Omental fat pad (tissue), 4 donors: ENCODE measurements around the gene TNXB. TPM values are rescaled to one million over a fixed set of nuclear protein-coding genes. Genes with fewer than 3 reads are reported as not detected.

Experiments used
- ATAC-seq: fragments of 150-250 bp; one replicate; pipeline ENCODE4 v1.9.1; 2016; ENCODE audit warnings: mild to moderate bottlenecking, moderate library complexity; ENCODE audit not compliant: low FRiP score
- DNase-seq: peaks from one replicate; pipeline ENCODE4 v3.0.0-alpha.2; 2019; ENCODE audit warnings: low spot score
- total RNA-seq, 4 donors: library from RNA; depleted of rRNA; stranded (reverse); fragments of >200 nt; gene quantifications; one replicate each; pipeline ENCODE4 v1.1.0, GENCODE V29; 2016
- TF ChIP-seq, protein P1 (sequence below), 3 donors: fragments of 450-650 bp; IDR thresholded peaks; one replicate each; pipeline ENCODE4 v1.5.1; 2016 to 2017; ENCODE audit warnings: antibody characterized with exemption in 3 of 3, mild to moderate bottlenecking in 3 of 3, moderate library complexity in 2 of 3

TNXB gene
- total RNA-seq, 4 donors from 2014 or later = 129 to 311 (median 137) TPM

DNA sequence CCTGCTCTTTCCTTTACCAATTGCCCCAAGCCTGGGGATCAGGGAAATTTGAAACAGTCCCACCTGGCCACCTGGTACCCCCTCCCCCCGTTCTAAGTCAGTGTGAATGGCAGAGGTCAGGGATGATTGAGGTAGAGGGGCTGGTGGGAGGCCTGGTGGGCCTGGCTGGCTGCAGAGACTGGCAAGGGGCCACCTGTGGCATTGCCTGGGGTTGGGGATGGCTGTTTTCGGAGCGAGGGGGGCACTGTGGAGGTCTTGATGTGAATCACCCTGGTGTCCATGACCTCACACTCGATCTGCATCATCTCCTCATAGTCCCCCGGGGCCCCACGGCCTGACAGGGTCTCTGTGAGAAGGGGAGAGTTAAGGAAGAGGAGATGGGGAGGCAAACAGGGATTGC is 6.5 kb upstream of the TNXB start:
- no peak for DNase-seq
- no peak for ATAC-seq

DNA sequence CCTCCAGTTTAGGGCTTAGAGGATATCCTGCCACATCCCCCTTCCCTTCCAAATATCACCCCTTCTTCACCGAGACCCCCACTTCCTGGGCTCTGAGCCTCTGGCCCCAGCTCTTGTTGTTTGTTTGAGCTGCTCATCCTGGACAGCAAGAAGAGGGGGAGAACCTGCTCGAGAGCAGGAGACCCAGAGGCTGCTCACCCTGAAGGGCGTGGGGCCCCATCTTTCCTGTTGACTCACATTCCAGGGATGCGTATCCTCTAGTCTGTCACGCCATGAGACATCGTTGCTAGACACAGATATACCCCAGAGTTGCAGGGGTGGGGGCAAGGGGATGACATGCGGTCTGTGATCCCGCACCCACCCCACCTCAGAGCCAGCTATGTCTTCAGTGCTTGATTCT is 5.7 kb upstream of the TNXB start:
- no peak for ATAC-seq
- TF ChIP-seq, protein P1, sequence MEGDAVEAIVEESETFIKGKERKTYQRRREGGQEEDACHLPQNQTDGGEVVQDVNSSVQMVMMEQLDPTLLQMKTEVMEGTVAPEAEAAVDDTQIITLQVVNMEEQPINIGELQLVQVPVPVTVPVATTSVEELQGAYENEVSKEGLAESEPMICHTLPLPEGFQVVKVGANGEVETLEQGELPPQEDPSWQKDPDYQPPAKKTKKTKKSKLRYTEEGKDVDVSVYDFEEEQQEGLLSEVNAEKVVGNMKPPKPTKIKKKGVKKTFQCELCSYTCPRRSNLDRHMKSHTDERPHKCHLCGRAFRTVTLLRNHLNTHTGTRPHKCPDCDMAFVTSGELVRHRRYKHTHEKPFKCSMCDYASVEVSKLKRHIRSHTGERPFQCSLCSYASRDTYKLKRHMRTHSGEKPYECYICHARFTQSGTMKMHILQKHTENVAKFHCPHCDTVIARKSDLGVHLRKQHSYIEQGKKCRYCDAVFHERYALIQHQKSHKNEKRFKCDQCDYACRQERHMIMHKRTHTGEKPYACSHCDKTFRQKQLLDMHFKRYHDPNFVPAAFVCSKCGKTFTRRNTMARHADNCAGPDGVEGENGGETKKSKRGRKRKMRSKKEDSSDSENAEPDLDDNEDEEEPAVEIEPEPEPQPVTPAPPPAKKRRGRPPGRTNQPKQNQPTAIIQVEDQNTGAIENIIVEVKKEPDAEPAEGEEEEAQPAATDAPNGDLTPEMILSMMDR (IDR thresholded peaks at IDR 0.05) = no peak
- no peak for DNase-seq

More for the DNA sequence above, 6.5 kb upstream of the TNXB start:
- TF ChIP-seq, protein P1 (IDR thresholded peaks at IDR 0.05) = no peak

DNA sequence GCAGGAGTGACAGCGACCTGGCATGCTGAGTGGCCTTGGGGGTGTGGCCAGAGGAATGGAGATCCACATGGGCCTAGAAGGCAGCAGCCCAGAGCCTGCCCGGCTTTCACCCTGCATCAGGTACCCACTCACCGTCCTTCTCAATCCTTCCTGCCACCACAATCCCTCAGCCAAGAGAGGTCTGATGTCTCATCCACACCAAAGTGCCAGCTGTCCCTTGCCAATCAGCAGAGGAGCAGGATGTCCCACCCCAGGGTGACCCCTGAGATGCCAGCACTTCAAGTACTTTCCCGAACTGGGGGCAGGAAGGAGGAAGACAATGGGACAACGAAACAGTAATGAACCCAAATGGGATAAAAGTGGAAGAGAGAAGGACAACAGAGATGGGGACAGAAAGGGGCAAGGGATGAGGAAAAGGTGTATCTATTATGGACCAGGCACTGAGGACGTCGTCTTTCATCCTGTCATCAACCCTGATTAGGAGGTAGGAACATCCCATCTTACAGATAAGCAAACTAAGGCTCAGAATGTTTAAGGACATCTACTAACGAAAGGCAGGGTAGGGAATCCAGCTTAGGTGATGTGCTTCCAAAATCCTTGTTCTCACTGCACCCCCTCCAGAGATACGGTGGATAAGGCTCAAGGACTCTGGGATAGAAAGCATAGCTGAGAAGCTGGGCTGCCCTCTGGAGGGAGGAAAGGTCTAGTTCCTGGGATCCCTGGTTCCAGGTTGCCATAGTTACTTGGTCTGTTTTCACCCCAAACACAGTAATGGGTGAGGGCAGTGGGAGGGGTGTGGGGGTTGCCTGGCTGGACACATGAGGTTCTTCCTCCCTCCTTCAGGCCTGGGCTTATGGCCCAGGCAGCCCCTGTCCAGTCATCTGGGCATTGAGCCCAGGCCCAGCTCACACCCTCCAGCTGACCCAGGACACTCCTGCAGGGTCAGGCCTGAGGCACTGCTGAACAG is 4.5 kb upstream of the TNXB start:
- ATAC-seq = peak; percentile 89
- peak; percentile 75 for DNase-seq
- TF ChIP-seq, protein P1 (IDR thresholded peaks at IDR 0.05) = no peak

DNA sequence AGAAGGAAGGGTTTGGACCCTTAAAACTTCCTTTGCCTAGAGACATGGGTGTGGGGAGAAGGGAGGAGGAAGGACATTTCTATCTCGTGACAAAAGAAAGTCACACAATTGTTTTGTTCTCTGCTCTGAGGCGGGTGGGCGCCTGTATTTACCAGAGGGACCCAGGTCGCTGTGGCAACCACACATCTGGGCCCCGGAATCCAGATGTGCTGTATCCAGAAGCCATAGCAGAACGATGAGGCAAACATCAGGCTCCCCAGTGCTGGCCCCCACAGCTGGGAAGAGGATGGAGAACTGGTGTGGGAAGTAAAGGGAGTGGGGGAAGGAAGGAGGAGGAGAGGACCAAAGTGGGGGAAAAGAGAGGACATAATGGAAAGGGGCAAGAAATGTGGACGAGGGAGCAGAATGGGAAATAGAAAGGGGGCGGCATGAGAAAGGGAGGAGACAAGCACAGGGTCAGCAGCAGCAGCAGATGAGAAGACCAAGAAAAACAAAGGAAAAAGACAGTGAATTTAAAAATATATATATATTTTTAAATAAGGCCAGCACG is 3.4 kb upstream of the TNXB start:
- DNase-seq (no peak), ATAC-seq (no peak)

GRCh38 chr6:32111424-32112066 is 2.4 kb upstream of the TNXB start:
- DNase-seq = no peak
- no peak for ATAC-seq
- TF ChIP-seq, protein P1 (IDR thresholded peaks at IDR 0.05) = no peak

More for the DNA sequence above, 3.4 kb upstream of the TNXB start:
- TF ChIP-seq, protein P1 (IDR thresholded peaks at IDR 0.05) = no peak

GRCh38 chr6:32110632-32111031 is 1.5 kb upstream of the TNXB start:
- ATAC-seq (no peak), DNase-seq (no peak)
- TF ChIP-seq, protein P1 (IDR thresholded peaks at IDR 0.05) = no peak
